ENCODE measurements around the gene TTC28. TPM values are rescaled to one million over a fixed set of nuclear protein-coding genes. Genes with fewer than 3 reads are reported as not detected.

The TTC28 gene
- total and polyA plus RNA-seq, 2 donors (not counting 3 experiments of a cell fraction or from before 2014, with no cell fraction given), result 16.5 to 51.1 TPM

GRCh38 chr22:28329186-28330073 is 350.2 kb downstream of the TTC28 start:
- POLR2A ChIA-PET, result no interaction called here
- H3K27ac ChIP-seq (ENCODE audit: insufficient read depth, low read depth, low read length), result no peak overlapping the region
- no TSS peak for BruUV-seq (replicated peaks)

More at GRCh38 chr22:28329186-28330073, 350.2 kb downstream of the TTC28 start:
- Histone ChIP-seq H3K4me1 (ENCODE audit: control insufficient read depth, extremely low read depth, insufficient read depth, low read length) (no peaks in the 10 kb centered on the region), H2AFZ (ENCODE audit: low read depth, low read length) (no peak overlapping the region), H3K9ac (replicated peaks; ENCODE audit: extremely low read depth, insufficient read depth, low read length) (no peak overlapping the region), H3K27me3 (ENCODE audit: control insufficient read depth in 2 of 2, insufficient read depth in 2 of 2, low read length in 2 of 2) (no peaks in the 10 kb centered on the region), H3K4me2 (ENCODE audit: insufficient read depth, low read length) (no peak overlapping the region), H3K9me3 (replicated peaks; ENCODE audit: control insufficient read depth, insufficient read depth, low read length) (no peaks in the 10 kb centered on the region), H3K36me3 (ENCODE audit: control insufficient read depth in 2 of 2, extremely low read depth in 1 of 2, insufficient read depth in 2 of 2, low read length in 2 of 2) (no peaks in the 10 kb centered on the region), H3K9me1 (replicated peaks; ENCODE audit: control insufficient read depth, extremely low read depth, insufficient read depth, low read length) (no peaks in the 10 kb centered on the region), H4K20me1 (replicated peaks; ENCODE audit: control insufficient read depth, extremely low read depth, insufficient read depth, low read length) (peaks cover 4% of the 10 kb centered on the region), H3K4me3 (replicated peaks in 1 of 3; ENCODE audit: insufficient read depth in 1 of 3, low read depth in 1 of 3, low read length in 3 of 3) (no peak overlapping the region), H3K79me2 (ENCODE audit: control insufficient read depth, insufficient read depth, low read length) (no peaks in the 10 kb centered on the region)
- FAIRE-seq (no peak), DNase-seq (ENCODE audit: low read depth, low spot score) (peak; percentile 6)
- TF ChIP-seq MAX (IDR thresholded peaks at IDR 0.05; ENCODE audit: insufficient read depth, insufficient read length) (no peak), JUN (IDR thresholded peaks at IDR 0.05; ENCODE audit: borderline replicate concordance, insufficient read depth, insufficient read length, low read depth) (no peak), POLR2AphosphoS5 (IDR thresholded peaks at IDR 0.05; ENCODE audit: insufficient read depth, low read depth, low read length) (no peak), FOS (IDR thresholded peaks at IDR 0.05; ENCODE audit: borderline replicate concordance, insufficient read depth, low read length) (no peak), POLR2A (IDR thresholded peaks at IDR 0.05; ENCODE audit: low read depth, low read length) (no peak), EZH2 (IDR thresholded peaks at IDR 0.05; ENCODE audit: borderline replicate concordance, low read depth, low read length, severe bottlenecking) (no peak), GATA2 (IDR thresholded peaks at IDR 0.05; ENCODE audit: insufficient read depth, insufficient read length, low read depth, low read length) (no peak), CTCF (IDR thresholded peaks at IDR 0.05; ENCODE audit: extremely low read depth in 1 of 2, insufficient read depth in 1 of 2, low read depth in 1 of 2, low read length in 2 of 2) (no peak), MYC (IDR thresholded peaks at IDR 0.05; ENCODE audit: low read depth, low read length) (no peak)
- CTCF ChIA-PET, result interaction anchor here (1.0 to 1.5 kb wide), 5 partner anchors 11 to 245 kb away, joined by 3 to 5 read pairs (median 3); no protein-coding TSS in a partner anchor
- intact Hi-C loops (cut with micrococcal nuclease) (no loop called here), dilution Hi-C loops (cut with MboI; ENCODE audit: extremely low pct_ligation_motif_present, low sequenced_read_pairs) (no loop called here)

All from endothelial cell of umbilical vein (primary cell).